ENCODE measurements around the gene PNMA8C.
"Not testable (repeated sequence)": the region's sequence is repeated elsewhere in the genome, so short reads cannot be mapped to it uniquely, and the experiment has no call there.

PNMA8C gene

DNA sequence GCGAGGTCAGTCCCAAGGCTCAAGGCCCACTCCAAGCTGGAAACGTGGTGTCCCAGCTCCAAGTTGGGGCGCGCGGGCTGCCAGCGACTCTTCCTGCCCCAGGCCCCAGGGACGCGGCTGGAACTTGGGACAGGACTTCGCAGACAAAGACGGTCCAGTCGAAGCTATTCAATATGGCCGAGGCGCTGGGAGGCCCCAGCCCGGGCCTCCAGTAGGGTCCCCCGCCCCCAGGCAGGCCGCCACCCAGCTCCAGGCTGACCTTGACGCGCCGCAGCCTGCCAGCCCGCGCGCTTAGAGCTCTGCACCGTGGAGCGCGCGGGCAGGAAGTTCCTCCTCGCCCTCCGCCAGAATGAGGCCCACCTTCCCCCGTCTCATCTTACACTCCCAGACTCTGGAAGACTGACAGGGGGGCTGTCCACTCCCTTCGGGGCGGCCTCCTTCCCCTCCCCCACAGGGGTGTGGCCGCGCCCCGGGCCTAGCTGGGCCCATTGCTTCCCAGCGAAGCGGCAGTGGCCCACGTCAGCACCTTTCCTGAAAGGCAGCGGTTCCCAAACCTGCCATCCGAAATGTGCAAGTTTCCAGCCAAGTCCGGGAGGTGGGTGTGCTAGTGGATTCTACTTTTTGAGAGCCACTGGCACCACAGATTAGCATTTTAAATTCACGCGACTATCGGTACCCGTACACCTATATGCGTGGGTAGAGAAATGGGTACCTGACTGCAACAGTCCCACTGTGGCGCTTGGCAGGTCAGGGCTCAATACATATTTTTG lies 15.3 kb downstream of the PNMA8C start, which contains the start of gene CCDC8:
Gene CCDC8 (minus strand): TSS at position 303 of the 770 bp plus-strand sequence. CDS start 754 bp downstream, outside the sequence.
- no peak within 1 kb of the TSS for H3K4me3 ChIP-seq (ENCODE audit: low read length)
- no peak for DNase-seq (ENCODE audit: low read depth, low spot score)

DNA sequence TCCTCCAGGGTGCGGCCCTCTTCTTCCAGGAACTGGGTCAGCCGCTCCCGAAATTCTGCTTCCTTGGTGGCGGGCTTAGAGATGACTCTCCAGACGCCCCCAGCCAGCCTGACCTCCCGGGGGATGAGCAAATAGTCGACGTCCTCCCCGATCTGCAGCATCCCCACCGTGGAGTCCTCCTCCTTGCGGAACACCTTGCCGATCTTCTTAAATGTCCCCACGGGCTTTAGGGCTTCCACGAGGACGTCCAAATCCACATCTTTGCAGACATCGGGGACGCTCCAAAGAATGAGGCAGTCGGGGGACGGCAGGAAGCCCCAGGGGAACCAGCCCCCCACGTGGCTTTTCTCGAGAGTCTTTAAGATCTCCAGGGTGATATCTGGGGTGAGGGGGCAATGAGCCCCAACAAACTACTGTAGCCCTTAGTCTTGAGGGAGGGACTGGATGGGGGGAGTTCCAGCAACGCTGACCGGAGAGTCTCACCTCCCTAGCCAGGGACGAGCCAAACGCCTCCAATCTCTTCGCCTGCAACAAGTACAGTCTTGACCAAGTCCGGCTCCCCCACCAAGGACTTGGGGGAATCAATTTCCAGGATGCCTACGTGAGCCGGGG lies 16.0 kb downstream of the PNMA8C start:
- DNase-seq (ENCODE audit: low read depth, low spot score): no peak
- no peak overlapping the region for H3K4me3 ChIP-seq (ENCODE audit: low read length)

DNA sequence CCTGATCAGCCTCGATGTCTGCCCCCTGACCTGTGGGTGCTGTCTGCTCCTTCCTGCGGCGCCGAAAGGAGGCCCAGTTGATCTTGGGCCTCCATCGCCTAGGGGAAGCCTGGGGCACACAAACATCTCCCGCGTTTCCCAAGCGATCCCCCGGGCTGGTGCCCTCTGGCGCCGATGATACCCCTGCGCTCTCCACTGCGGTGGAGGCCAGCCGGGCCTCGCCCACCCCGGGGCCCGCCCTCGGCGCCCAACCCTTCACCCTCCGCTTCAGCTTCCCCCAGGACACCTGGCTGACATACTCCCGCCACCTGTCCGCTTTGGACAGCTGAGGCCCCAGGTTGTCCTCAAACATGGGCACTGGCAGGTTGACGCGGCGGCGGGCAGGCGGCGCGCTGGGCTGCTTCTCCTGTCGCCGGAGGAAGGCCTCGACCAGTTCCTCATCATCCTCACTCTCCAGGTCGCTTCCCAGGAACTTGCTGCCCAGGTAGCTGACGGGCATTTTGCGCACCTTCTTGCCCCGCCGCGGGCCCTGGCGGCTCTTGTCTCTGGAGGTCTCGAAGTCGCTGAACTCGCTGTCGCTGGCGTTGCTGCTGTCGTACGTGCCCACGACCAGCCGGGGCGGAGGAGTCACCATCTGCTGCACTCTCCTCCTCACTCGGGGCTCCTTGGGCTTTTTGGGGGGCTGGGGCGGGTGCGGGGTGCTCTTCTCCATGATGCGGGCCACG lies 16.6 kb downstream of the PNMA8C start:
- H3K4me3 ChIP-seq (ENCODE audit: low read length): no peak overlapping the region
- DNase-seq (ENCODE audit: low read depth, low spot score): no peak

DNA sequence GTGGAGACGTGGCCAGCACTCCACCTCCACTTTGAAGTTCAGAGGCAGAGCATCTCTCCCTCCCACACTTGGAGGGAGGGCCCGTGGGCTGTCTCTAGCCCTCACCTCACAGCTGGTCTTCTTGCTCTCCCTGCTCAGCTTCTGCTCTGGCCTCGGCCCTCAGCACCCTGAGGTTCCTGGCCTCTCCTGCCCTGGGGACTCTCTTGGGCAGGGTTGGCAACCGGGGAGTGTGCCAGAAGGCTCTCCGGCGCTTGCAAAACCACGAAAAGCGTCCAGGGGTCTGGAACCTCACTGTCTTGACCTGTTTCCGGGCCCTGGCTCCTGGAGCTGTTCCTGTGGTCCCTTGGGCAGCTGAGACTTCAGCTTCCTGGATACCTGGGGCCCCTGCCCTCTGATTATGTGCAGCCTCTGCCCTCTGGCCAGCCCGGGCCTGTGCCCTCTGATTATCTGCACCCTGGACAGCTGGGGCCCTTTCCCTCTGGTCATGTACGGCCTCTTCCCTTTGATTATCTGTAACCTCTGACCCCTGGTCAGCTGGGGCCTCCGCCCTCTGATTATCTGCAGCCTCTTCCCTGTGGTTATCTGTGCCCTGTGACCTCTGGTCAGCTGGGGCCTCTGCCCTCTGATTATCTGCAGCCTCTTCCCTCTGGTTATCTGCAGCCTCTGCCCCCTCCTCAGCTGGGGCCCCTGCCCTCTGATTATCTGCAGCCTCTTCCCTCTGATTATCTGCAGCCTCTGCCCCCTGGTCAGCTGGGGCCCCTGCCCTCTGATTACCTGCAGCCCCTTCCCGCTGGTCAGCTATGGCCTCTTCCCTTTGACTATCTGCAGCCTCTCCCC lies 17.4 kb downstream of the PNMA8C start:
- DNase-seq (ENCODE audit: low read depth, low spot score): no peak
- H3K4me3 ChIP-seq (ENCODE audit: low read length): no peak overlapping the region

DNA sequence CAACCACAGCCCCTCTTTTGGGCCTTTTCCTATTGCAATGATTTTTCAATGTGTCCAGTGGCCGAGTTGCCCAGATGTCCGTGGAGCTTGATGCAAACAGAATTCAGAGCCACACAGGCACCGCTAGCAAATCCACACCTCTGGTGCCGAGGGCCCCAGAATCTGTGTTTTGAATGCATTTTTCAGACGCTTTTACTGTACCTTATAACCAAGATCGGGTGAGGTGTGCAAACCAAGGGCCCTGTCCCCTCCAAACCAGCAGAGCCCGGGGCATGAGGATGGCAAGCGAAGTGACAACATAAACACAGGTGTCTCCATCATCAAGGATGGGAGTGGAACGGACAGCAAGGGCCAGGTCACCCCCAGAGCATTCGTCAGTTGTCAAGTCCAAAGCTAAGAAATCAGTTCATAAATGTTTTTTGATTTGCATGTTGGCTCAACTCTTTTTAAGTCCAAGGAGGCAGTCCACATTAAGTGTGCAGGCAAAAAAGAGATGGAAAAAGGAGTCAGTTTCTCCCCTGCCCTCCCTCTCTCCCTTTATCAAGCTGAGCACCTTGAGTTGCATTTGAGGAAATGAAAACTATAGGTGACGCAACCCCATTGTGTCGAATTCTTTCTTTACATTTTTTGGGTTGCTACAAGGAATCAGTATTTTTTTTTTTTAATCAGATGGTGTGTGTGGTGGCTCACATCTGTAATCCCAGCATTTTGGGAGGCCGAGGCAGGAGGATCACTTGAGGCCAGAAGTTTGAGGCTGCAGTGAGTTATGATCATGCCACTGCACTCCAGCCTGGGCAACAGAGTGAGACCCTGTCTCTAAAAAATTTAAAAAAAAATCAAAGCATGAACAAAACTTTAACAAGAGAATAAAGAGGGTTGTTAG lies 18.3 kb downstream of the PNMA8C start:
- DNase-seq (ENCODE audit: low read depth, low spot score): no peak
- no peak overlapping the region for H3K4me3 ChIP-seq (ENCODE audit: low read length)

DNA sequence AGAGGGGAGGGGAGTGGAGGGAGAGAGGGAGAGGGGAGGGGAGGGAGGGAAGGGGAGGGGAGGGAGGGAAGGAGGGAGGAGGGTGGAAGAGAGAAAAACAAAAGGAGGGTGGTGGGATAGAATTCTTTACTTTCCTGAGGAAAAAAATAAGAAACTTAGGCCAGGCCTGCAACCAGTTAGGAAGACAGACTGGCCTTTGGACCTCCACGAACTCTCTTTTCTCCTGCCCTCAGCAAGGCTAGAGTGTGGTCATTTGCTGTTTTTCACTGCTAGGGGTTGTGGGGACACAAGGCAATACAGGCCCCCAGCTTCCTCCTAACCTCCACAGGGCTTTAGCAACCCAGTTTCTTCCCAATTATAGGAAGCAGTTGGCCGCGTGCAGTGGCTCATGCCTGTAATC lies 19.5 kb downstream of the PNMA8C start:
- H3K4me3 ChIP-seq (ENCODE audit: low read length): no peak overlapping the region
- DNase-seq (ENCODE audit: low read depth, low spot score): no peak

DNA sequence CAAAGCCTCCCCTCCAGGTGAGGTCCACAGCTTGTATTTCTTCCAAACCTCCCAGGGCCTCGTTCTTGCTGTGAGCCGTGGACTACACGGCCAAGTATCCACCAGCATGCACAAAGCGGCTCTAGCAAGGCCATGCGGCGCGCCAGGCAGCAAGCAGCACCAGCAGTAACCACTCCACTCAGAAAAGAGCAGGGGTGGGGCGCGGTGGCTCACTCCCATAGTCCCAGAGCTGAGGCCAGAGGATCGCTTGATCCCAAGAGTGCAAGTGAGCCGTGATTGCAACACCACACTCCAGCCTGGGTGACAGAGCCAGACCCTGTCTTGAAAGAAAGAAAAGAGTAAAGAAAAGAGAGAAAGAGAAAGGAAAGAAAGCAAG lies 20.1 kb downstream of the PNMA8C start:
- no peak for DNase-seq (ENCODE audit: low read depth, low spot score)
- no peak overlapping the region for H3K4me3 ChIP-seq (ENCODE audit: low read length)

DNA sequence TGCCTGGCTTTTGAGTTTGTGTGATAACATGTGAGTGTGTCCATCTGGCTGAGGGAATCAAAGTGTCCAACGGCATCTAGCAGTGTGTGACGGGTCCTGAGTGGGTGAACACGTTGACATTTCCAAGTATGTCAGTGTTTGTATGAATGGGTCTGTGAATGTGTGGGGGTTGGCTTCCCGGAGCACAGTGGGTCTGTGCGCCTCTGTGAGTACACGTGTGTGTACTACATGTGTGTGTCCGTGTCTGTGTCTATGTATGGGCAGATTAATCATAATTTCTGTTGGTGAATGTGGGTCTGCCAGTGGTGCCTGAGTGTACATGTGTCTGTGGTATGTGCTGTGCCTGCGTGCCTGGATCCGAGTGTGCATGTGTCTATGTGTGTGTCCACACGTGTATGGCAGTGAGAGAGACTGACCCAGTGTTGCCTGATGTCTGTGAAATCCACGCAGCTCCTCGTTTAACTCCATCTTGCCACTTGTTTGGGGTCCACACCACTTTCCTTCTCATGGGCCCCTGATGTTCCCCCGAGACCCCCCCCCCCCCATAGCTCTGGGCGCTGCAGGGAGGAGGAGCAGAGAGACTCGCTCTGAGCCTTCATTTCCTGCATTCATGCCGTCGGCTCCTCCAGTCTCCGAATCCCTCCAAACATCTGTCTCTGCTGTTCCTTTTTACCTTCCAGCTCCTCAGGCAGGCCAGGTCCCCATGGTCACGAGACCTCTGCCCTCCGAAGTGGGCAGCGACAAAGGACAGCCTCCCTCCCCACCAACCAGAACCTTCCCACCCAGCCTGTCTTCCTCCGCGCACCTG lies 20.7 kb downstream of the PNMA8C start:
- DNase-seq (ENCODE audit: low read depth, low spot score): no peak

DNA sequence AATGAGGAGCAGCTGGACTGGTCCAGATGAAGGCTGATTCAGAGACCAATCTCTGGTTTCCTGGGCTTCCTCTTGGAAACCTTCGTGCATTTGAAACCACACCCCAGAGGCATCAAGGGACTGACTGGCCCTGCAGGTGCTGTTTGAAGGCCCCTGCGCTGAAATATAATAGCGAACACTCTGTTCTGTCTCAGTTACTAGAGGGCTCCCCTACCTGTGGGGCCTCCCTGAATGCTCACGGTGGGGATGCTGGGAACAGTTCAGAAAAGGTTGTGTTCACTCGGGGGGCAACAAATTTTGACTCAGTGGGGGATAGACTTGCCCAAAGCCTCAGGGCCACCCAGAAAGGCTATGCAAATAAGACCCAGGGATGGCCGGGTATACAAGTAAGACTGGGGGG lies 21.8 kb downstream of the PNMA8C start:
- no peak overlapping the region for H3K4me3 ChIP-seq (ENCODE audit: low read length)
- no peak for DNase-seq (ENCODE audit: low read depth, low spot score)

More for the DNA sequence above, 20.7 kb downstream of the PNMA8C start:
- H3K4me3 ChIP-seq (ENCODE audit: low read length): no peak overlapping the region

DNA sequence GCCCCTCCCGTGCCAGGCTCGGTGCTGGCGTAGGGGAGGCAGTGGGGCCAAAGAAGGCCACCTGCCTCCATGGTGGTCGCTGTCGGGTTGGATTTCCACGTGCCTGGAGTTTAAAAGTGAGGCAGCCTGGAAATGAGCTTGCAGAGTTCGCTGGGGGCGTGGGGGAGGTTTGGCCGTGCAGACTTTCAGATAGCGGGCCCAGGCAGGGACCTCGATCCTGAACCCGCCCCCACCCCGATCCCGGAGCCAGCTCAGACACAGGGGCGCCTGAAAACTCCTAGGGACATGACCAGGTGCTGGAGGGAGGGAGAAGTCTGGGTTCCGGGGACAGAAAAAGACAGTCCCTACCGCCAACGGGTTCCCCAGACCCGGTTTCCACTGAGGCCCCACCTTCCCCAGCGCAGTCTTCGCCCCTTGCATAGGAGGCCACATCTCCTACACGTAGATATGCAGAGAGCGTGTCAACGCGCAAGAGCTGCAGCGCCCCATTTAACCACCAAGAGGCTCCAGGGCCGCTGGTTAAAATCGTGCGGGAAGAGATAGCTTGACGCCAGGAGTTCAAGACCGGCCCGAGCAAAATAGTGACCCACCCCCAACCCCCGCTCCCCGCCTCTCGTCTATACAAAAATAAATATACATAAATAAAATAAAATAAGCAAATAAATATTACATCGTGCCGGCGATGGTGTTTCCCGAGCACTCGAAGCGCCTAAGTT lies 23.8 kb downstream of the PNMA8C start:
- no peak for DNase-seq (ENCODE audit: low read depth, low spot score)
- H3K4me3 ChIP-seq (ENCODE audit: low read length): no peak overlapping the region

DNA sequence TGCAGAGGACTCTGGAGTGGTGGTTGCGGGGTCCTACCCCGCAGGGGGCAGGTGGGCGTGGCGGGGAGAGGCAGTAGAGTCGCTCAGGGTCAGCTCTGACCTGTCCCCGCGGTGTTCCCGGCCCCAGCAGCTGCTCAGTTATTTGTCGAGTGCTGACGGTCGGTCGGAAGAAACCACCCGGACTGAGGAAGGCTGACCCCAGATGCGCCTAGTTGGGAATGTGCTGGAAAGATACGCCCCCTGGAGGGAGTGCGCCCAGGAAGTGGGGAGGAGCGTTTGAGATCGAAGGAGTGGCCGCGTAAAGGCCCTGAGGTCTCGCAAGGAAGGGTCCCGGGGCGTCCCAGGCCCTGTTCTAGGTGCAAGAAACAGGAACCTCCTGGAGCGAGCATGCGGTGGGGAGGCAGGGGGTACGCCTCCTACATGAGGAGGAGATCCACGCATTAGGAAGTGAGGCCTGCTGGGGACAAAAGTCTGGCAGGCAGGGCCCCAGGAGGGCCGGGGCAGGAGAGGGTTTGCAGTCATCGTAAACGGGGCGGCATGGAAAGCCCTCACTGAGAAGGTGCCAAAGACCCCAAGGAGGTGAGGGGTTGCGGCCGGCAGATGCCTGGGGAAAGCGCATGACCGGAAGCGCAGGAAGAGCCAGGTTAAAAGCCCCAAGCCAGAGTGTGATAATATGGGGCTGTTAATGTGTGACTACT lies 24.5 kb downstream of the PNMA8C start:
- no peak for DNase-seq (ENCODE audit: low read depth, low spot score)
- H3K4me3 ChIP-seq (ENCODE audit: low read length): no peak overlapping the region

DNA sequence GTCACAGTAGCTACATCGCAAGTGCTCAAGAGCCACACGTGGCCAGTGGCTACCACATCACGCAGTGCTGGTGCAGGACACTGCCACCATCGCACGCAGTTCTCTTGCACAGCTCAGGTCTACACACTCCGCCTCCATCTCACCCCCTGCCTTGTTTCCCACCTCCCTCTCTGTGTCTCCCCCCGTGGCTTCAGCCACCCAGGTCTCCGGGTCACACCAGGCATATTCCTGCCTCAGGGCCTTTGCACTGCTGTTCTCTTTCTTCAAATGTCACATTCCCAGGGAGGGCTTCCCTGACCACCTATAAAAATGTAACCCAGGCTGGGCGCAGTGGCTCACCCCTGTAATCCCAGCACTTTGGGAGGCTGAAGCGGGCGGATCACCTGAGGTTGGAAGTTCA lies 26.0 kb downstream of the PNMA8C start:
- DNase-seq (ENCODE audit: low read depth, low spot score): no peak
- no peak overlapping the region for H3K4me3 ChIP-seq (ENCODE audit: low read length)

DNA sequence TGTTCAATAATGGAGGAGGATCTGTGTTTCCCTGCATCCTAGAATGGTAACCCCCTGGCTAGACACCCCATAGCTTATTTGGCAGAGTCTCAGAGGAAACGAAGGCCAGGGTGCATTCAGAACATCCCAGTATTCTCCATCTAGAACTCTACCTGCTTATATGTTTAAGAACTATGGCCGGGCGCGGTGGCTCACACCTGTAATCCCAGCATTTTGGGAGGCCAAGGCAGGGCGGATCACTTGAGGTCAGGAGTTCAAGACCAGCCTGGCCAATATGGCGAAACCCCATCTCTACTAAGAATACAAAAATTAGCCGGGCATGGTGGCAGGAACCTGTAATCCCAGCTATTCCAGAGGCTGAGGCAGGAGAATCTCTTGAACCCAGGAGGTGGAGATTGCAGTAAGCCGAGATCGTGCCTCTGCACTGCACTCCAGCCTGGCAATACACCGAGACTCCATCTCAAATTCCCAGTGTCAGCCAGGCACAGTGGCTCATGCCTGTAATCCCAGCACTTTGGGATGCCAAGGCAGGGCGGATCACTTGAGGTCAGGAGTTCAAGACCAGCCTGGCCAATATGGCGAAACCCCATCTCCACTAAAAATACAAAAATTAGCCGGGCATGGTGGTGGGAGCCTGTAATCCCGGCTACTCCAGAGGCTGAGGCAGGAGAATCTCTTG lies 30.8 kb downstream of the PNMA8C start:
- DNase-seq (ENCODE audit: low read depth, low spot score): not testable (repeated sequence)

DNA sequence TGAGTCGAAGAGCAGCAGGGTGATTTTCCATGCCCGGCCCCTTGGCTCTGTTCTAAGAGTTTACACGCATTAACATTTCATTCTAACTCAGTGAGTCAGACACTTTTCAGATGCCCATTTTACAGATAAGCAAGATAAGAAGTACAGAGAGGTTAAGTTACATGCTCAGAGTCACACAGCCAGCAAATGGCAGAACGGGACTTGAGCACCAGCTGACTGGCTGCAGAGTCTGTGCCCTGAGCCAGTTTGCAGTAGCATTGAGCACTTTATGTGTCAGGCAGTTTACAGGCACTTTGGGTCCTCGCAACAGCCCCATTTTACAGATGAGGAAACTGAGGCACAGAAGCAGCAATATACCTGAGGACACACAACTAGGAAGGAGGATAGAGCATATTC lies 34.3 kb downstream of the PNMA8C start:
- no peak for DNase-seq (ENCODE audit: low read depth, low spot score)
- H3K4me3 ChIP-seq (ENCODE audit: low read length): no peak overlapping the region

More for the DNA sequence above, 30.8 kb downstream of the PNMA8C start:
- not testable (repeated sequence) for H3K4me3 ChIP-seq (ENCODE audit: low read length)

DNA sequence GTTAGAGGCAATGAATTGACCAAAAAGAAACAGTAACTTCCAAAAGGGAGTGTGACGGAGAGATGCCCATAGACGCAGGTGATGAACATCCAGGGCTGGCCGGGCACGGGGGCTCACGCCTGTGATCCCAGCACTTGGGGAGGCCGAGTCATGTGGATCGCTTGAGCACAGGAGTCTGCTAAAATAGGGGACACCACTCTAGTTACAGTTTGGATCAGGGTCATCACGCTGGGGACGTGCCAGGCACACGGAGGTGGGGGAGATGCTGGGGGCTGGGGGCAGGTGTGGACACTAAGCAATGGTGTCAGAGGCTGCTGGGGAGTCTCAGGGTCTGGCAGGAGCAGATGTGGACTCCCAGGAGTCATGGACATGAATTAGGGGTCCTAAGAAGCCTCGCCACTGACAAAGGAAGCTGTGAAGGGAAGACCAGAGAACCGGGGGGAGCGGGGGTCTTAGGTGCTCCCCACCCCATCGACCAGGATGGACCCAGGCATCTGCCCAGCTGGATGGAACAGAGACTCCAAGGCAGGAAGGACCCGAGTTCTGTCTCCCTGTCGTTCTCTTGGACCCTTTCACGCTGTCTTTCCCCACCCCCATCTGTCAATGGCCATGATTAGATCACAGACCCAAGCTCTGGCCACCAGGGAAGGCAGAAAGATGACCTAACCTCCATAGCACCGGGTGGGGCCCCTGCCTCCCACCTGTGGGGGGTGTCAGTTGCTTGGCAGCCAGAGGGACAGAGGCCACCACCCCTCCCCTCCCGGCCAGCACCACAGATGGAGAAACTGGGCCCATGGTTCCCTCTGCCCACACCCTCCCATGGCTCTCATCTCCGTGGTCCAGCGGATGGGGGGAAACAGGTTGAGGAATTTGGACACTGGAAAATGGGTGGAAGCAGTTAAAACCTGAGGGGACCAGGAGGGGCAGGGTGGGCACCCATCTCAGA lies 35.0 kb downstream of the PNMA8C start:
- DNase-seq (ENCODE audit: low read depth, low spot score): no peak
- H3K4me3 ChIP-seq (ENCODE audit: low read length): no peak overlapping the region

Data from Jurkat, Clone E6-1 (cell line).